Neutrophil (primary cell): ENCODE data around the gene ALPK1.
"Not testable (repeated sequence)": the region's sequence is repeated elsewhere in the genome, so short reads cannot be mapped to it uniquely, and the experiment has no call there.

Source experiments
- H3K27ac ChIP-seq: fragments of 200-600 bp; sonication (generic); 2 replicates; pipeline ENCODE4 v1.5.1; 2016; ENCODE audit warnings: mild to moderate bottlenecking, moderate library complexity
- H3K27me3 ChIP-seq: fragments of 200-600 bp; sonication (generic); 2 replicates; pipeline ENCODE4 v1.6.0; 2016; ENCODE audit warnings: mild to moderate bottlenecking
- H3K36me3 ChIP-seq: fragments of 200-600 bp; sonication (generic); 2 replicates; pipeline ENCODE4 v1.5.1; 2017
- H3K4me1 ChIP-seq, 2 experiments: fragments of 200-600 bp in 1 of 2; sonication (generic) in 1 of 2; 1 replicate in 1 of 2; 2 replicates in 1 of 2; pipeline versions ENCODE4 v1.5.1 to v1.6.1; 2013 to 2016; ENCODE audit warnings: low read depth in 1 of 2, low read length in 1 of 2, mild to moderate bottlenecking in 1 of 2, moderate library complexity in 1 of 2; ENCODE audit not compliant: control insufficient read depth in 1 of 2, insufficient read depth in 1 of 2
- H3K4me3 ChIP-seq, 2 experiments: fragments of 200-600 bp in 1 of 2; sonication (generic) in 1 of 2; 1 replicate in 1 of 2; 2 replicates in 1 of 2; pipeline ENCODE4 v1.5.1; 2013 to 2016; ENCODE audit warnings: low read depth in 1 of 2, low read length in 1 of 2, mild to moderate bottlenecking in 1 of 2, moderate library complexity in 1 of 2
- H3K9me3 ChIP-seq: fragments of 200-600 bp; sonication (generic); 2 replicates; pipeline ENCODE4 v1.5.1; 2016
- TF ChIP-seq, protein P1 (sequence below): fragments of 200-600 bp; sonication (generic); IDR thresholded peaks from 2 replicates; pipeline ENCODE4 v1.5.1; 2016; ENCODE audit warnings: antibody characterized with exemption

Gene ALPK1

DNA sequence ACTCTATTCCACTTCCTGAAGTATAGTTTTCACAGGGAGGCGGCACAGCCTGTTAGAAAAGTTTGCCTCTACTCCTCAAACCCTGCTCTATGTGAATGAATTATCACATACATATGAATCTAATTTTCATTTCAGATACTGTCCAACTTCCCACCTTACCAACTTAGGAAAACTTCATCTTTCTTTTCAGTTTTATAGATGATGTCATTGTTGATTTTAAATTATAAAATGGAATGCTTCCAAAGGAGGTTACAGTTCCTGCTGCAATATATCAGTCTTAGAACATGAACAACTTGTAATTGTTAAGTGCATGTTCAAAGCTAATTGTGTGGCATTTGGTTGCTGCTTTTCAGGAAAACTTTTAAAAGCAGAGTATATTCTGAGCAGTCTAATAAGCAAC lies 126.4 kb downstream of the ALPK1 start:
- Histone ChIP-seq H3K36me3 (peaks cover 92% of the 10 kb centered on the region), H3K4me3 (no peak overlapping the region), H3K27me3 (no peaks in the 10 kb centered on the region), H3K4me1 (no peaks in the 10 kb centered on the region), H3K27ac (no peak overlapping the region), H3K9me3 (no peaks in the 10 kb centered on the region)
- TF ChIP-seq, protein P1, sequence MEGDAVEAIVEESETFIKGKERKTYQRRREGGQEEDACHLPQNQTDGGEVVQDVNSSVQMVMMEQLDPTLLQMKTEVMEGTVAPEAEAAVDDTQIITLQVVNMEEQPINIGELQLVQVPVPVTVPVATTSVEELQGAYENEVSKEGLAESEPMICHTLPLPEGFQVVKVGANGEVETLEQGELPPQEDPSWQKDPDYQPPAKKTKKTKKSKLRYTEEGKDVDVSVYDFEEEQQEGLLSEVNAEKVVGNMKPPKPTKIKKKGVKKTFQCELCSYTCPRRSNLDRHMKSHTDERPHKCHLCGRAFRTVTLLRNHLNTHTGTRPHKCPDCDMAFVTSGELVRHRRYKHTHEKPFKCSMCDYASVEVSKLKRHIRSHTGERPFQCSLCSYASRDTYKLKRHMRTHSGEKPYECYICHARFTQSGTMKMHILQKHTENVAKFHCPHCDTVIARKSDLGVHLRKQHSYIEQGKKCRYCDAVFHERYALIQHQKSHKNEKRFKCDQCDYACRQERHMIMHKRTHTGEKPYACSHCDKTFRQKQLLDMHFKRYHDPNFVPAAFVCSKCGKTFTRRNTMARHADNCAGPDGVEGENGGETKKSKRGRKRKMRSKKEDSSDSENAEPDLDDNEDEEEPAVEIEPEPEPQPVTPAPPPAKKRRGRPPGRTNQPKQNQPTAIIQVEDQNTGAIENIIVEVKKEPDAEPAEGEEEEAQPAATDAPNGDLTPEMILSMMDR = no peak

DNA sequence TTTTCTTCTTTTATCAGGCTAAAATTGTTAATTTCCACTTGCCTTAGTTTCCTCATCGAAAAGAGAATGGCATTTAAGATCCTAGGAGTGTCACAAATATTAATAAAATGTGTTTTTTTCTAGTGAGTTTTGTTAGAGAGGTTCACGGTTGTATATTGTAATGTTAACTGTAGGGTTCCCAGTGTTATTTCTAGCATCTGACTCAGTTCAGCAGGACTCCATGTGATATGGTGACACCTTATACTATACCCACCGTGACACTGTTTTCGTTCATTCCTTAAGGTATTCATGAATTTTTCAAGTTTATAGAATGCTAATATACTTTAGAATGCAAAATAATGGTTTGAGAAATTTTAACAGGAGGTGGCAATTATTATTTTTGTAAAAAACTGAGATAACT lies 128.7 kb downstream of the ALPK1 start:
- TF ChIP-seq, protein P1 = no peak
- Histone ChIP-seq H3K9me3 (no peaks in the 10 kb centered on the region), H3K4me3 (no peak overlapping the region), H3K27me3 (no peaks in the 10 kb centered on the region), H3K36me3 (peaks cover 100% of the 10 kb centered on the region), H3K4me1 (no peaks in the 10 kb centered on the region), H3K27ac (no peak overlapping the region)

DNA sequence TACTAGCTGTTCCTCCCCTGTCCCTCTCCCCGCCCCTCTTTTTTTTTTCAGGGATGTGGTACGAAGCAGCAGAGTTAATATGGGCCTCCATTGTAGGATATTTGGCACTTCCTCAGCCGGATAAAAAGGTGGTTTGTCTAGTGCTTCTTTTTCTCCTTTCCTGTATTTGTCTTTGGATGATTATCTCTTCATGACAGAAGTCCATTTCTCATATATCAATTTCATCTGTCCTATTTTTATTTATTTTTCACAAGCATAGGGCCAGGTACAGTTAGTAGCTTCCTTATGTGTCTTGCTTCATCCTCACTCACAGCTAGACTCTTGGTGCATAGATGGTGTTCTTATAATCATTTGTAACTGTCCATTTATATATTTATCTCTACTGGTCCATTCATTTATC lies 129.2 kb downstream of the ALPK1 start:
- TF ChIP-seq, protein P1 = no peak
- no peaks in the 10 kb centered on the region for H3K4me1 ChIP-seq

DNA sequence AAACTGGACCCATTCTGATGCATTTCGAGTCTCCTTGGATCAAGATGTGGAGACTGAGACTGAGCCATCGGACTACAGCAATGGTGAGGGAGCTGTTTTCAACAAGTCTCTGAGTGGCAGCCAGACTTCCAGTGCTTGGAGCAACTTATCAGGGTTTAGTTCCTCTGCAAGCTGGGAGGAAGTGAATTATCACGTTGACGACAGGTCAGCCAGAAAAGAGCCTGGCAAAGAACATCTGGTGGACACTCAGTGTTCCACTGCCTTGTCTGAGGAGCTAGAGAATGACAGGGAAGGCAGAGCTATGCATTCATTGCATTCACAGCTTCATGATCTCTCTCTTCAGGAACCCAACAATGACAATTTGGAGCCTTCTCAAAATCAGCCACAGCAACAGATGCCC lies 134.0 kb downstream of the ALPK1 start:
- Histone ChIP-seq H3K36me3 (peaks cover 96% of the 10 kb centered on the region), H3K27ac (no peak overlapping the region), H3K4me1 (no peaks in the 10 kb centered on the region), H3K9me3 (no peaks in the 10 kb centered on the region), H3K4me3 (no peak overlapping the region), H3K27me3 (no peaks in the 10 kb centered on the region)
- TF ChIP-seq, protein P1 = no peak

More for the DNA sequence above, 129.2 kb downstream of the ALPK1 start:
- Histone ChIP-seq H3K4me3 (no peak overlapping the region), H3K9me3 (no peaks in the 10 kb centered on the region), H3K36me3 (peaks cover 100% of the 10 kb centered on the region), H3K27me3 (no peaks in the 10 kb centered on the region), H3K27ac (no peak overlapping the region)

DNA sequence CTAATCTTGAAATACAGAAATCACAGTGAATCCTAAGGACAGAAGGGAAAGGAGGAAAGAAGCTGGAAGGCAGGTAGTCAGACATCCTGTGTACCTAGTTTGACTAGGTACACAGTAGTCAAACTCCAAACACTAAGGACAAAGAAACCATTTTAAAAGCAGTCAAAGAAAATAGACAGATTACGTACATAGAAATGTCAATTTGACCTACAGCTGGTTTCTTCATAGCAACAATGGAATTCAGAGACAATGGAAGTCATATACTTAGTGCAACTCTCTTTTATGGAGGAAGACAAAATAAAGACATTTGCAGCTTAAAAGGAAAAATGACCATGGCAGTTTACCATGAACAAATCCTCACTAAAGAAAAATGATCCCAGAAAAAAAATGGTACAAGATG lies 139.8 kb downstream of the ALPK1 start:
- Histone ChIP-seq H3K36me3 (peaks cover 96% of the 10 kb centered on the region), H3K27me3 (no peaks in the 10 kb centered on the region), H3K27ac (no peak overlapping the region), H3K4me3 (no peak overlapping the region), H3K9me3 (no peaks in the 10 kb centered on the region), H3K4me1 (no peaks in the 10 kb centered on the region)
- TF ChIP-seq, protein P1 = no peak

DNA sequence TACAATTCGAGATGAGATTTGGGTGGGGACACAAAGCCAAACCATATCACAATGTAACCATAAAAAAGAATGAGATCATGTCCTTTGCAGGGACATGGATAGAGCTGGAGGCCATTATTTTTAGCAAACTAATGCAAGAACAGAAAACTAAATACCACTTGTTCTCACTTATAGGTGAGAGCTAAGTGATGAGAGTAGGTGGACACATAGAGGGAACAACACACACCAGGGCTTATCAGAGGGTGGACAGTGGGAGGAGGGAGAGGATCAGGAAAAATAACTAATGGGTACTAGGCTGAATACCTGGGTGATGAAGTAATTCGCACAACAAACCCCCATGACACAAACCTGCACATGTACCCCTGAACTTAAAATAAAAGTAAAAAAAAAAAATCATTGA lies 145.1 kb downstream of the ALPK1 start:
- H3K9me3 ChIP-seq, H3K4me1 ChIP-seq, H3K27me3 ChIP-seq, H3K4me3 ChIP-seq, H3K27ac ChIP-seq: not testable (repeated sequence)
- H3K36me3 ChIP-seq = peaks cover 77% of the 10 kb centered on the region
